ENCODE results near the gene CDK9. TPM values are rescaled to one million over a fixed set of nuclear protein-coding genes. Genes with fewer than 3 reads are reported as not detected.
A peak's percentile ranks its signal among the peaks of the same experiment; 100 is the strongest.

The CDK9 gene
- total and polyA plus RNA-seq, 2 experiments from 2014 or later: 139 to 162 TPM

DNA sequence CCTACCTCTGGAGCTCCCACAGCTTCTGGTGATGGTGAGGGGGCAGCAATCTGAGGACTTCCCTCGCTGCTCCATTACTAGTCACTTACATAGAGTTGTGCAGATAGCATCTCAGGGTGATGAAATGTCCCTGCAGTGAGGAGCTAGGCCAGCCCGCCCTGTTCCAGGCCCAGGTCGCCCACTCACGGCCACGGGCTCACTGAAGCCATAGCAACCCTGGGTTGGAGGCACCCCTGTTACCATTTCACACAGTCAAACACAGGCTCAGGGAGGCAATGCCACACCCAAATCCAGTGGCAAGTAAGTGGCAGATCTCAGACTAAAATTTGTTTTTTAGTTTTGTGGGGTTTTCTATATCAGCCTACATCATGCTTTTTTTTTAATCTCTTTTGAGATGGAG, 27.0 kb upstream of the CDK9 start:
- Histone ChIP-seq H3K27ac (no peak overlapping the region), H3K36me3 (no peaks in the 10 kb centered on the region), H3K4me1 (ENCODE audit: low read depth) (no peaks in the 10 kb centered on the region), H3K27me3 (peaks cover 34% of the 10 kb centered on the region), H3K9me3 (ENCODE audit: low read depth) (no peaks in the 10 kb centered on the region), H3K4me3 (no peak overlapping the region)
- TF ChIP-seq, protein P1, sequence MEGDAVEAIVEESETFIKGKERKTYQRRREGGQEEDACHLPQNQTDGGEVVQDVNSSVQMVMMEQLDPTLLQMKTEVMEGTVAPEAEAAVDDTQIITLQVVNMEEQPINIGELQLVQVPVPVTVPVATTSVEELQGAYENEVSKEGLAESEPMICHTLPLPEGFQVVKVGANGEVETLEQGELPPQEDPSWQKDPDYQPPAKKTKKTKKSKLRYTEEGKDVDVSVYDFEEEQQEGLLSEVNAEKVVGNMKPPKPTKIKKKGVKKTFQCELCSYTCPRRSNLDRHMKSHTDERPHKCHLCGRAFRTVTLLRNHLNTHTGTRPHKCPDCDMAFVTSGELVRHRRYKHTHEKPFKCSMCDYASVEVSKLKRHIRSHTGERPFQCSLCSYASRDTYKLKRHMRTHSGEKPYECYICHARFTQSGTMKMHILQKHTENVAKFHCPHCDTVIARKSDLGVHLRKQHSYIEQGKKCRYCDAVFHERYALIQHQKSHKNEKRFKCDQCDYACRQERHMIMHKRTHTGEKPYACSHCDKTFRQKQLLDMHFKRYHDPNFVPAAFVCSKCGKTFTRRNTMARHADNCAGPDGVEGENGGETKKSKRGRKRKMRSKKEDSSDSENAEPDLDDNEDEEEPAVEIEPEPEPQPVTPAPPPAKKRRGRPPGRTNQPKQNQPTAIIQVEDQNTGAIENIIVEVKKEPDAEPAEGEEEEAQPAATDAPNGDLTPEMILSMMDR (IDR thresholded peaks at IDR 0.05; ENCODE audit: low read depth, low read length): no peak
- DNase-seq (ENCODE audit: low read depth in 1 of 2, low spot score in 1 of 2): no peak

DNA sequence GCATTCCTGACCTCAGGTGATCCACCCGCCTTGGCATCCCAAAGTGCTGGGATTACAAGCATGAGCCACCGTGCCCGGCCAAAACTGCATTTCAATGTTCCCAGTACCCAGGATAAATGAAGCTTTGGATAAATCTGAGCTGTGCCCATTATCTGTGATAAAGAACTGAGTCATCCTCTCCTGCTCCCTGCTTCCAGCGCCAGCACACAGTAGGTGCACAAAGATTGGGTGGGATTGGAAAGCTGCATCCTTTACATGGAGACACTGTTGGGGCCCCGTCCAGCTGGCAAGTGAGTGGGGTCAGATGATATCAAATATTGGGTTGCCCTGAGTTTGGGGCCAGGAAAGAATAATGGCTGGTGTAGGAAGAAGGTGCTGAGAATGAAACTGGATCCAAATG, 24.8 kb upstream of the CDK9 start:
- H3K9me3 ChIP-seq (ENCODE audit: low read depth): no peaks in the 10 kb centered on the region

GRCh38 chr9:127761491-127761956, 24.3 kb upstream of the CDK9 start:
- no peak for DNase-seq (ENCODE audit: low read depth in 1 of 2, low spot score in 1 of 2)
- peaks cover 7% of the 10 kb centered on the region for H3K27me3 ChIP-seq
- H3K27ac ChIP-seq: no peak overlapping the region
- TF ChIP-seq, protein P1 (IDR thresholded peaks at IDR 0.05; ENCODE audit: low read depth, low read length): no peak
- H3K36me3 ChIP-seq: no peaks in the 10 kb centered on the region
- H3K4me1 ChIP-seq (ENCODE audit: low read depth): no peaks in the 10 kb centered on the region
- no peaks in the 10 kb centered on the region for H3K9me3 ChIP-seq (ENCODE audit: low read depth)
- H3K4me3 ChIP-seq: no peak overlapping the region

More for the DNA sequence above, 24.8 kb upstream of the CDK9 start:
- Histone ChIP-seq H3K27me3 (peaks cover 12% of the 10 kb centered on the region), H3K4me3 (no peak overlapping the region), H3K4me1 (ENCODE audit: low read depth) (no peaks in the 10 kb centered on the region), H3K36me3 (no peaks in the 10 kb centered on the region), H3K27ac (no peak overlapping the region)
- TF ChIP-seq, protein P1 (IDR thresholded peaks at IDR 0.05; ENCODE audit: low read depth, low read length): no peak
- no peak for DNase-seq (ENCODE audit: low read depth in 1 of 2, low spot score in 1 of 2)

- Histone ChIP-seq H3K27ac (no peak overlapping the region), H3K9me3 (ENCODE audit: low read depth) (no peaks in the 10 kb centered on the region), H3K36me3 (no peaks in the 10 kb centered on the region), H3K4me1 (ENCODE audit: low read depth) (no peaks in the 10 kb centered on the region), H3K4me3 (no peak overlapping the region), H3K27me3 (peaks cover under 1% of the 10 kb centered on the region)
- no peak for DNase-seq (ENCODE audit: low read depth in 1 of 2, low spot score in 1 of 2)
- TF ChIP-seq, protein P1 (IDR thresholded peaks at IDR 0.05; ENCODE audit: low read depth, low read length): no peak
Observed at GRCh38 chr9:127762111-127762676, 23.6 kb upstream of the CDK9 start.

GRCh38 chr9:127763918-127764384, 21.9 kb upstream of the CDK9 start:
- TF ChIP-seq, protein P1 (IDR thresholded peaks at IDR 0.05; ENCODE audit: low read depth, low read length): peak; percentile 47
- Histone ChIP-seq H3K27me3 (no peaks in the 10 kb centered on the region), H3K4me3 (no peak overlapping the region), H3K36me3 (no peaks in the 10 kb centered on the region), H3K27ac (no peak overlapping the region), H3K9me3 (ENCODE audit: low read depth) (no peaks in the 10 kb centered on the region), H3K4me1 (ENCODE audit: low read depth) (no peaks in the 10 kb centered on the region)
- DNase-seq (ENCODE audit: low read depth in 1 of 2, low spot score in 1 of 2): peak in 1 of 2 donors; percentile 67
